ENCODE data around the gene GRB10. TPM values are rescaled to one million over a fixed set of nuclear protein-coding genes. Genes with fewer than 3 reads are reported as not detected.
A peak's percentile ranks its signal among the peaks of the same experiment; 100 is the strongest.

The GRB10 gene
- total and polyA plus RNA-seq, 2 experiments from 2014 or later: 35.0 to 154 TPM

DNA sequence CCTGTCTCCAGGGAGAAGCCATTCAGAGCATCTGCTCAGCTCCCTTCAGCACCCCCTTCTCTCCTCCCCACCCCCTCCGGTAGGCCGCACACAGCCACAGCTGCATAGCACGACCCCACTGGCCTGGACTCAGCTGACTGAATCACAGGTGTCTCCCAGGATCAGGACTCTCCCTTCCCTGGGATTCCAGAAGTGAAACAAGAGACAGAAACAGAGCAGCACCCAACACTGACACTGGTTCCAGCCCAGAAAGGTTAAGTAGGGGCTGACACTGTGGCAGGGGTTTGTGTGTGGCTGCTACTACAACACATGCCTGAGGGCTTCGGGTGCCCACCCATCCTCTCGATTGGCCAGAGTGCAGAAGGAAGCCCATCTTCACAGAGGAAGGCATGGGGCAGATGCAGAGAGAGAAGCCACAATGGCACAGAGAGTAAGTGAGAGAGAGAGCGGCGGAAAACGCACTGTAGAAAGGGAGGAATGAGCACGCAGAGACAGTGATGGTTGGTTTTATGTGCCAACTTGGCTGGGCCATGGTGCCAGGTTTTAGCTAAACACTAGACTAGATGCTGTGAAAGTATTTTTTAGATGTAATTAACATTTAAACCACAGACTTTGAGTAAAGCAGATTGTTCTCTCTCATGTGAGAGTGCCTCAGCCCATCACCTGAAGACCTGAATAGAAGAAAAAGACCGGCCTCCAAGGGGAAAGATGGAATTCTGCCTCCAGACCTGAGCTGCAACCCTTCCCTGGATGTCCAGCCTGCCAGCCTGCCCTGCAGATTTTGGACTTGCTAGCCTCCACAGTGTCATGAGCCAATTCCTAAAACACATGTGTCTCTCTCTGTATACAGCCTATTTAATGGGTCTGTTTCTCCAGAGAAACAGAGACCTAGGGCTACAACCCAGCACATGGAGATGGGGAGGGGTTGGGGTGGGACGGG lies 107.5 kb downstream of the GRB10 start:
- Histone ChIP-seq H3K4me3 (no peak overlapping the region), H3F3A (replicated peaks; ENCODE audit: low read depth) (no peaks in the 10 kb centered on the region), H2AFZ (no peak overlapping the region), H3K4me1 (ENCODE audit: insufficient read depth) (peaks cover 13% of the 10 kb centered on the region; the same call in 1 of the 2 replicates), H3K27ac (ENCODE audit: low read depth) (no peak overlapping the region), H3K9me2 (ENCODE audit: insufficient read depth) (no peaks in the 10 kb centered on the region), H3K4me2 (no peak overlapping the region), H3K36me3 (ENCODE audit: insufficient read depth) (0 out of 2 replicates have a peak, but pooled peaks cover 3% of the 10 kb centered on the region), H4K20me1 (replicated peaks; ENCODE audit: insufficient read depth) (peaks cover 25% of the 10 kb centered on the region; the same call in 1 of the 2 replicates), H3K27me3 (ENCODE audit: insufficient read depth) (no peaks in the 10 kb centered on the region), H3K79me2 (replicated peaks; ENCODE audit: insufficient read depth) (peaks cover 73% of the 10 kb centered on the region)
- peaks cover 25% of the 10 kb centered on the region; the same call in 2 of the 3 replicates for H3K4me1 Mint-ChIP-seq
- H3K27me3 Mint-ChIP-seq (ENCODE audit: insufficient read depth, low read depth, poor library complexity): peaks cover 3% of the 10 kb centered on the region
- DNase-seq (ENCODE audit: low spot score) (no peak), ATAC-seq (no peak)
- H3K9me3 Mint-ChIP-seq: no peaks in the 10 kb centered on the region; the same call in 2 of the 3 replicates
- no peak for TF ChIP-seq POLR2AphosphoS5 (IDR thresholded peaks at IDR 0.05; ENCODE audit: low read depth)
- TF ChIP-seq ZNF331 (CRISPR knock-in tag; IDR thresholded peaks at IDR 0.05; ENCODE audit: low read depth): no peak
- TF ChIP-seq CREB1 (CRISPR knock-in tag; IDR thresholded peaks at IDR 0.05; ENCODE audit: low read depth): no peak
- TF ChIP-seq NANOG (IDR thresholded peaks at IDR 0.05; ENCODE audit: borderline replicate concordance): no peak
- no peak for TF ChIP-seq EZH2phosphoT487 (IDR thresholded peaks at IDR 0.05; ENCODE audit: unreplicated experiment)
- TF ChIP-seq, protein P1, sequence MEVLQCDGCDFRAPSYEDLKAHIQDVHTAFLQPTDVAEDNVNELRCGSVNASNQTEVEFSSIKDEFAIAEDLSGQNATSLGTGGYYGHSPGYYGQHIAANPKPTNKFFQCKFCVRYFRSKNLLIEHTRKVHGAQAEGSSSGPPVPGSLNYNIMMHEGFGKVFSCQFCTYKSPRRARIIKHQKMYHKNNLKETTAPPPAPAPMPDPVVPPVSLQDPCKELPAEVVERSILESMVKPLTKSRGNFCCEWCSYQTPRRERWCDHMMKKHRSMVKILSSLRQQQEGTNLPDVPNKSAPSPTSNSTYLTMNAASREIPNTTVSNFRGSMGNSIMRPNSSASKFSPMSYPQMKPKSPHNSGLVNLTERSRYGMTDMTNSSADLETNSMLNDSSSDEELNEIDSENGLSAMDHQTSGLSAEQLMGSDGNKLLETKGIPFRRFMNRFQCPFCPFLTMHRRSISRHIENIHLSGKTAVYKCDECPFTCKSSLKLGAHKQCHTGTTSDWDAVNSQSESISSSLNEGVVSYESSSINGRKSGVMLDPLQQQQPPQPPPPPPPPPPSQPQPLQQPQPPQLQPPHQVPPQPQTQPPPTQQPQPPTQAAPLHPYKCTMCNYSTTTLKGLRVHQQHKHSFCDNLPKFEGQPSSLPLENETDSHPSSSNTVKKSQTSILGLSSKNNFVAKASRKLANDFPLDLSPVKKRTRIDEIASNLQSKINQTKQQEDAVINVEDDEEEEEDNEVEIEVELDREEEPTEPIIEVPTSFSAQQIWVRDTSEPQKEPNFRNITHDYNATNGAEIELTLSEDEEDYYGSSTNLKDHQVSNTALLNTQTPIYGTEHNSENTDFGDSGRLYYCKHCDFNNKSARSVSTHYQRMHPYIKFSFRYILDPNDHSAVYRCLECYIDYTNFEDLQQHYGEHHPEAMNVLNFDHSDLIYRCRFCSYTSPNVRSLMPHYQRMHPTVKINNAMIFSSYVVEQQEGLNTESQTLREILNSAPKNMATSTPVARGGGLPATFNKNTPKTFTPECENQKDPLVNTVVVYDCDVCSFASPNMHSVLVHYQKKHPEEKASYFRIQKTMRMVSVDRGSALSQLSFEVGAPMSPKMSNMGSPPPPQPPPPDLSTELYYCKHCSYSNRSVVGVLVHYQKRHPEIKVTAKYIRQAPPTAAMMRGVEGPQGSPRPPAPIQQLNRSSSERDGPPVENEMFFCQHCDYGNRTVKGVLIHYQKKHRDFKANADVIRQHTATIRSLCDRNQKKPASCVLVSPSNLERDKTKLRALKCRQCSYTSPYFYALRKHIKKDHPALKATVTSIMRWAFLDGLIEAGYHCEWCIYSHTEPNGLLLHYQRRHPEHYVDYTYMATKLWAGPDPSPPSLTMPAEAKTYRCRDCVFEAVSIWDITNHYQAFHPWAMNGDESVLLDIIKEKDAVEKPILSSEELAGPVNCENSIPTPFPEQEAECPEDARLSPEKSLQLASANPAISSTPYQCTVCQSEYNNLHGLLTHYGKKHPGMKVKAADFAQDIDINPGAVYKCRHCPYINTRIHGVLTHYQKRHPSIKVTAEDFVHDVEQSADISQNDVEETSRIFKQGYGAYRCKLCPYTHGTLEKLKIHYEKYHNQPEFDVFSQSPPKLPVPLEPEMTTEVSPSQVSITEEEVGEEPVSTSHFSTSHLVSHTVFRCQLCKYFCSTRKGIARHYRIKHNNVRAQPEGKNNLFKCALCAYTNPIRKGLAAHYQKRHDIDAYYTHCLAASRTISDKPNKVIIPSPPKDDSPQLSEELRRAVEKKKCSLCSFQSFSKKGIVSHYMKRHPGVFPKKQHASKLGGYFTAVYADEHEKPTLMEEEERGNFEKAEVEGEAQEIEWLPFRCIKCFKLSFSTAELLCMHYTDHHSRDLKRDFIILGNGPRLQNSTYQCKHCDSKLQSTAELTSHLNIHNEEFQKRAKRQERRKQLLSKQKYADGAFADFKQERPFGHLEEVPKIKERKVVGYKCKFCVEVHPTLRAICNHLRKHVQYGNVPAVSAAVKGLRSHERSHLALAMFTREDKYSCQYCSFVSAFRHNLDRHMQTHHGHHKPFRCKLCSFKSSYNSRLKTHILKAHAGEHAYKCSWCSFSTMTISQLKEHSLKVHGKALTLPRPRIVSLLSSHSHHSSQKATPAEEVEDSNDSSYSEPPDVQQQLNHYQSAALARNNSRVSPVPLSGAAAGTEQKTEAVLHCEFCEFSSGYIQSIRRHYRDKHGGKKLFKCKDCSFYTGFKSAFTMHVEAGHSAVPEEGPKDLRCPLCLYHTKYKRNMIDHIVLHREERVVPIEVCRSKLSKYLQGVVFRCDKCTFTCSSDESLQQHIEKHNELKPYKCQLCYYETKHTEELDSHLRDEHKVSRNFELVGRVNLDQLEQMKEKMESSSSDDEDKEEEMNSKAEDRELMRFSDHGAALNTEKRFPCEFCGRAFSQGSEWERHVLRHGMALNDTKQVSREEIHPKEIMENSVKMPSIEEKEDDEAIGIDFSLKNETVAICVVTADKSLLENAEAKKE (CRISPR knock-in tag; IDR thresholded peaks at IDR 0.05): no peak
- TF ChIP-seq, protein P2, sequence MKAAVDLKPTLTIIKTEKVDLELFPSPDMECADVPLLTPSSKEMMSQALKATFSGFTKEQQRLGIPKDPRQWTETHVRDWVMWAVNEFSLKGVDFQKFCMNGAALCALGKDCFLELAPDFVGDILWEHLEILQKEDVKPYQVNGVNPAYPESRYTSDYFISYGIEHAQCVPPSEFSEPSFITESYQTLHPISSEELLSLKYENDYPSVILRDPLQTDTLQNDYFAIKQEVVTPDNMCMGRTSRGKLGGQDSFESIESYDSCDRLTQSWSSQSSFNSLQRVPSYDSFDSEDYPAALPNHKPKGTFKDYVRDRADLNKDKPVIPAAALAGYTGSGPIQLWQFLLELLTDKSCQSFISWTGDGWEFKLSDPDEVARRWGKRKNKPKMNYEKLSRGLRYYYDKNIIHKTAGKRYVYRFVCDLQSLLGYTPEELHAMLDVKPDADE (IDR thresholded peaks at IDR 0.05): no peak
- TF ChIP-seq EZH2 (IDR thresholded peaks at IDR 0.05; ENCODE audit: low read depth, unreplicated experiment): no peak
- no peak for TF ChIP-seq STAT1 (IDR thresholded peaks at IDR 0.05; ENCODE audit: unreplicated experiment)
- no peak for TF ChIP-seq JUNB (IDR thresholded peaks at IDR 0.05; ENCODE audit: unreplicated experiment)
- H3K36me3 Mint-ChIP-seq (ENCODE audit: low read depth): peaks cover 34% of the 10 kb centered on the region
- peak overlapping the region; percentile 14; the same call in 1 of the 2 replicates for H3K27ac Mint-ChIP-seq
- no peak overlapping the region for H3K4me3 Mint-ChIP-seq

Data from GM23338 (cell line).